Dendritic cell treated with granulocyte-macrophage colony-stimulating factor and Interleukin-4, amounts not matched to agents 40 ng/mL and 50 ng/mL, for 4 days (primary cell): Measurements from ENCODE around the gene BRINP1.

ENCODE experiments used
- H3K27ac Mint-ChIP-seq: one replicate; pipeline ENCODE4 v1.8.0; 2022; ENCODE audit warnings: mild to moderate bottlenecking, mixed read lengths
- H3K27me3 Mint-ChIP-seq: one replicate; pipeline ENCODE4 v1.8.0; 2022; ENCODE audit warnings: mild to moderate bottlenecking, mixed read lengths
- H3K36me3 Mint-ChIP-seq: one replicate; pipeline ENCODE4 v1.8.0; 2022; ENCODE audit warnings: low read depth, mixed read lengths
- H3K4me1 Mint-ChIP-seq: one replicate; pipeline ENCODE4 v1.8.0; 2022; ENCODE audit warnings: low read depth, mixed read lengths
- H3K4me3 Mint-ChIP-seq: one replicate; pipeline ENCODE4 v1.8.0; 2022; ENCODE audit warnings: mild to moderate bottlenecking, moderate library complexity, mixed read lengths
- H3K9me3 Mint-ChIP-seq: one replicate; pipeline ENCODE4 v1.8.0; 2022; ENCODE audit warnings: mixed read lengths
- intact Hi-C: fragments of 100-400 bp; cut with micrococcal nuclease; formaldehyde crosslinking; loops from one replicate; pipeline ENCODE4 v1.15.0; 2022

BRINP1 gene

DNA sequence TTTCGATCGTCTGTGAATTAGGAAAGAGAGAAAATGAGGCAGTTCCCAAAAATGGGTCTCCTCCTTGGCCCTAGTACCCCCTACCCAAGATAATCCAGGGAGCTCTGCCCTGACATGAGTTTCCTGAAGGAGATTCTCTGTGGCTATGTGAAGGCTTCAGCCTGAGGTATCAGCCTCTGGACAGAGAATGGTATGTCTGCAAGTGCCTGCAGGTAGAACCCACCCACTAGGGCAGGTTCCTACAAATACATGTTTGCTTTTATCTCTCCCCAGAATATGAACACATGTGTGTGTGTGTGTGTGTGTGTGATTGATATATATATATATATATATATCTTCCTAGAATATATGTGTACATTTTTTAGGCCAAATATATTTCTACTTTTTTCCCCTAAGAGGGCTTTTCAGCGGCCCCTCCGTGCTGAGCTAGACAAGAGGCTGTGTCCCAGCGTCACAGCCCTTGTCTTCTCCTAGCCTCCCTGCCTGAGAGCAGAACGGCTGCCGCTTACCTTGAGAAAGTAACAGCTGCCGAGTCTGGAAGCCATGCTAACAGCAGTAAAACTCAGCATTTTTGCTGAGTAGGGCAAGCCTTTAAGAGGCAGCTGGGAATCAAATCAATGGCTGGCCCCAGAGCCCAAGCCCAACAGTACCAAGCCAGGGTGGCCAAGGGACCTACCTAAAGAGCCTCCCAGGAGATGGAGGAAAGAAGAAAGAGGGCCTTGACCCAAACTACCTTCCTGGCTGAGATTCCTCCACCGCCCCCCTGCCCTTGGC is 2.1 kb downstream of the BRINP1 start:
- no peak overlapping the region for H3K4me3 Mint-ChIP-seq
- peaks cover 5% of the 10 kb centered on the region for H3K4me1 Mint-ChIP-seq
- no peak overlapping the region for H3K27ac Mint-ChIP-seq
- no peaks in the 10 kb centered on the region for H3K36me3 Mint-ChIP-seq
- intact Hi-C loops, result loop anchor here (5.0 kb wide), 1 partner anchor 1725 kb away; no protein-coding TSS in a partner anchor
- H3K27me3 Mint-ChIP-seq, result peaks cover 47% of the 10 kb centered on the region
- H3K9me3 Mint-ChIP-seq, result peaks cover 10% of the 10 kb centered on the region

GRCh38 chr9:119365291-119366027 is 3.8 kb downstream of the BRINP1 start:
- no peak overlapping the region for H3K4me3 Mint-ChIP-seq
- peaks cover 5% of the 10 kb centered on the region for H3K4me1 Mint-ChIP-seq
- H3K9me3 Mint-ChIP-seq, result peaks cover 3% of the 10 kb centered on the region
- intact Hi-C loops, result loop anchor here (5.0 kb wide), 1 partner anchor 1723 kb away; no protein-coding TSS in a partner anchor
- no peak overlapping the region for H3K27ac Mint-ChIP-seq
- no peaks in the 10 kb centered on the region for H3K36me3 Mint-ChIP-seq
- H3K27me3 Mint-ChIP-seq, result peaks cover 38% of the 10 kb centered on the region

DNA sequence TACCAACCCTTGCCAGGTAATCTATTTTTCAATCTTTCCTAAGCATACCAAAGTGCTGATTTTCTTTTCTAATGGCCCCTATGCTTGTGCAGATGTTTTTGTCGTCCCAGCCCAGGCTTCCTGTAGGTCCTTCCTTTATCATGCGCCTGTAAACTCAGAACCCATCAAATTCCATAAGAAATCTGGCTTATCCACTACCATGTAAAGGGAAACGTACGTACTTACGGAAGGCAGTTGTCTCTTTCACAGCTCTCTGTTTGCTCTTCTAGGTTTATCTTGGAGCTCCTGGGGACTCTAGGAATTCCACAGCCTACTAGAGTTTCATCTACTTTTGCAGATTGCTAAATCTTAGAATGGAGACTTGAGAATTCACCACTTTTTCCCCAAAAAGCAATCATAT is 9.0 kb downstream of the BRINP1 start:
- Mint-ChIP-seq H3K27ac (no peak overlapping the region), H3K9me3 (no peaks in the 10 kb centered on the region), H3K4me1 (no peaks in the 10 kb centered on the region), H3K27me3 (no peaks in the 10 kb centered on the region), H3K36me3 (no peaks in the 10 kb centered on the region), H3K4me3 (no peak overlapping the region)
- intact Hi-C loops, result no loop called here

GRCh38 chr9:119357336-119358096 is 11.7 kb downstream of the BRINP1 start:
- Mint-ChIP-seq H3K9me3 (no peaks in the 10 kb centered on the region), H3K27ac (no peak overlapping the region), H3K36me3 (no peaks in the 10 kb centered on the region), H3K27me3 (no peaks in the 10 kb centered on the region), H3K4me1 (no peaks in the 10 kb centered on the region), H3K4me3 (no peak overlapping the region)
- intact Hi-C loops, result no loop called here

GRCh38 chr9:119349351-119349825 is 19.8 kb downstream of the BRINP1 start:
- H3K36me3 Mint-ChIP-seq, result no peaks in the 10 kb centered on the region
- H3K27ac Mint-ChIP-seq, result no peak overlapping the region
- intact Hi-C loops, result no loop called here
- no peak overlapping the region for H3K4me3 Mint-ChIP-seq
- H3K27me3 Mint-ChIP-seq, result no peaks in the 10 kb centered on the region
- H3K9me3 Mint-ChIP-seq, result no peaks in the 10 kb centered on the region
- H3K4me1 Mint-ChIP-seq, result peaks cover 6% of the 10 kb centered on the region

DNA sequence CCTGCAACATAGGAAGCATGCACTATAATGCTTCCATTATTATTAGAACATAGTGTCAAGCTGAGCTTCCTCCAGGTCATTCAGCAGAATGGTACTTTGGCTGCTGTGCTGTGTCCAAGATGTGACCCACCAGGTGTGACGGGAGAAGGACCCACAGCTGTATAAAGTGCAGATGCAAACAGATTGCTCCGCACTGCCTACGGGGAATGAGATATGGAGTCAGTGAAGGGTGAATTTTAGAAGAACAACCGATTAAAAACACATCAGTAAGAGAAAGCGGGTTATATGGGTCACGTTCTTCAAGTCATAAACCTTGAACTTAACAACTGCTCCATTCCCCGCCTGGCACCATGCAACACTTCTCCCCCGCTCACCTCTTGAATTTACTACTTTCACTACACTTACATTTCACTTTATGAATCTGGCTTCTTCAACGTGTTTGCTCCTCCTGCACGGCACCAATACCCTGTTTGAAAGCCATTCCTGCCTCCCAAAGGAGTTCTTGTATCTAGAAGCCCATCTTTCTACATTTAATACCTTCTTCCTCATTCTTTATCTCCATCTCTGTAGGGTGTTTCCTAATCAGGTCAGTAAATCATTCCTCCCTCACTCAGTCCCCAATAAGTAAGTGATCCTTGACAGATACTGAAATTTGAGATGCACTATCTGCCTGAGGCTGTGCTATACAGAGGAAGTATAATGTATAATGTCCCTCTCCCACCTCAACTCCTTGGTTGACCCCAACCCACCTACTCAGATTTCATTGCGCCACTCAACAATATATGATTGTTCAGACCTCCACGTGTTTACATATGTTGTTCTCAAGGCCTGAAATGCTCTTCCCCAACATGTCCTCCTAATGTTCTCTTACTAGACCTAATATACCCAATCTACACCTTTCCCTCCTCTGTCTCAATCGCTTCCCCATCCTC is 25.9 kb downstream of the BRINP1 start:
- Mint-ChIP-seq H3K36me3 (no peaks in the 10 kb centered on the region), H3K9me3 (no peaks in the 10 kb centered on the region), H3K4me1 (no peaks in the 10 kb centered on the region), H3K27ac (no peak overlapping the region), H3K27me3 (no peaks in the 10 kb centered on the region), H3K4me3 (no peak overlapping the region)
- intact Hi-C loops, result no loop called here

DNA sequence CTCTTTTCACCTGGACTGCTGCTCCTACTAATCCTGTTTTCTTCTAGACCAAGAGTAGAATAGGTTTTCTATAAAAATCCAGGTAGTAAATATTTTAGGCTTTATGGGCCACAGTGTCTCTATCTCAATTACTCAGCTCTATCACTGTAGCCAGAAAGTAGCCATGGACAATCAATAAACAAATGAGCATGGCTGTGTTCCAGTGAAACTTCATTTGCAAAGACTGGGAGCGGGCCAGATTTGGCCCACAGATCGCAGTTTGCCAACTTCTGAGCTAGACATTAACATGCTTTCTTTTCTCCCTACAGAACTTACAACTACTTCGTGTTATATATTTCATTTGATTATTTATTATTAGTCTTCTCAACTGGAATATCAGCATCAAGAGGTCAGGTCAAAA is 30.2 kb downstream of the BRINP1 start:
- Mint-ChIP-seq H3K36me3 (no peaks in the 10 kb centered on the region), H3K4me1 (no peaks in the 10 kb centered on the region), H3K27ac (no peak overlapping the region), H3K27me3 (no peaks in the 10 kb centered on the region), H3K9me3 (no peaks in the 10 kb centered on the region), H3K4me3 (no peak overlapping the region)
- intact Hi-C loops, result no loop called here

- H3K4me1 Mint-ChIP-seq, result no peaks in the 10 kb centered on the region
- intact Hi-C loops, result no loop called here
- H3K9me3 Mint-ChIP-seq, result no peaks in the 10 kb centered on the region
- no peaks in the 10 kb centered on the region for H3K27me3 Mint-ChIP-seq
- no peak overlapping the region for H3K4me3 Mint-ChIP-seq
- H3K27ac Mint-ChIP-seq, result no peak overlapping the region
- H3K36me3 Mint-ChIP-seq, result no peaks in the 10 kb centered on the region
Measured at GRCh38 chr9:119337573-119337972, 31.7 kb downstream of the BRINP1 start.

- Mint-ChIP-seq H3K9me3 (peaks cover 9% of the 10 kb centered on the region), H3K4me1 (no peaks in the 10 kb centered on the region), H3K27me3 (no peaks in the 10 kb centered on the region), H3K4me3 (no peak overlapping the region), H3K27ac (no peak overlapping the region), H3K36me3 (no peaks in the 10 kb centered on the region)
- intact Hi-C loops, result no loop called here
Measured at GRCh38 chr9:119334745-119335144, 34.5 kb downstream of the BRINP1 start.

DNA sequence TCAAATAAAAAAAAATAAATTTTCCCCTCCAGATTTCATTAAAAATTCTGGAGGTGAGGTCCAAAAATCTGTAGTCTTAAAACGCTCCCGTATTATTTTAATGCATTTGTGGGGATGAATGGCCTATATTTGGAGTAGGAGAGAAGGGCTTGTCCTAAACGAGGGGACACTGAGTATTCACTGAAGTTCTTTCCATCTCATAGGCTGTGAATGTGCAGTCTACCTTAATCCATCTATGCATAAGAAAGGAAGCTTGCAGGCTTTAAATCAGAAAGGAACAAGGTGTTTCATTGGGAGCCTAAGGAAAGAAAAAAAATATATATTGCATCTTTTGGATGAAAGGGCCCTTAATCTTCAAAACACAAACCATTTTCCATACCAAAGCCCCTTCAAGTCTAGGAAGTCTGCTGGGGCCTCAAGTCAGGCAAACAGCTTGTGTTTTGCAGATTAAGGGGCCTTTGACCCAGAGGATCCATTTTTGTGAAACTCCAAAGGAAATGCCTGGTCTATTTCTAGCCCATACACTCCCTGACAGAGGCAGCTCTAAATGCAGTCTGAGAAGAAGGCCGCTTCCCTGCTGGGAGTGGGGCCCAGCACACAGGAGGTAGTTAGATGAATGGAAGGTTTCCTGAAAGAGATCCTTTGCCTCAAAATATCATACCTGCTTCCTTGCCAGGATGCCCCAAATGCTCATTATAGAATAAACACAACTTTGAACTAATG is 35.6 kb downstream of the BRINP1 start:
- Mint-ChIP-seq H3K27me3 (no peaks in the 10 kb centered on the region), H3K9me3 (peaks cover 13% of the 10 kb centered on the region), H3K4me1 (no peaks in the 10 kb centered on the region), H3K27ac (no peak overlapping the region), H3K36me3 (no peaks in the 10 kb centered on the region), H3K4me3 (no peak overlapping the region)
- intact Hi-C loops, result no loop called here

GRCh38 chr9:119332522-119332921 is 36.7 kb downstream of the BRINP1 start:
- intact Hi-C loops, result no loop called here
- Mint-ChIP-seq H3K9me3 (peaks cover 24% of the 10 kb centered on the region), H3K36me3 (no peaks in the 10 kb centered on the region), H3K4me3 (no peak overlapping the region), H3K27me3 (no peaks in the 10 kb centered on the region), H3K27ac (no peak overlapping the region), H3K4me1 (no peaks in the 10 kb centered on the region)

DNA sequence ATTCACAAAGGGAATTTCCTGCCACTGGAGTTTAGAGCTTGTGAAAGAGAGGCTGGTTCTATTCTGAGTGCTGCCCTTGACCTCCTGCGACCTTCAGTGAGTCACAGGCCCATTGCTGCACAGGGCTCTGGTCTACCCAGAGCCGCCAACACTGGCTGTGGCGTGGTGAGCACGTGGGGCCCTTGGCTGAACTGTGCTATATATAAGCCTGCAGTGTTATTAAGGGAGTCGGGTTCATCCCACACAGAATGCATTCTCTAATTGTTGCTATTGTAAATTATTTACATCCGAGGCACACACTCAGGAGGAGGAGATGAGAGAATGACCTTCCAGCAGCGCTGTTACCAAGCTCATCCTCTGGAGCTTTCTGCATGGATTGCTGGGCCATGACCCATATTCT is 47.1 kb downstream of the BRINP1 start:
- no peak overlapping the region for H3K4me3 Mint-ChIP-seq
- no peak overlapping the region for H3K27ac Mint-ChIP-seq
- no peaks in the 10 kb centered on the region for H3K4me1 Mint-ChIP-seq
- peaks cover 2% of the 10 kb centered on the region for H3K9me3 Mint-ChIP-seq
- no peaks in the 10 kb centered on the region for H3K36me3 Mint-ChIP-seq
- intact Hi-C loops, result no loop called here
- no peaks in the 10 kb centered on the region for H3K27me3 Mint-ChIP-seq

DNA sequence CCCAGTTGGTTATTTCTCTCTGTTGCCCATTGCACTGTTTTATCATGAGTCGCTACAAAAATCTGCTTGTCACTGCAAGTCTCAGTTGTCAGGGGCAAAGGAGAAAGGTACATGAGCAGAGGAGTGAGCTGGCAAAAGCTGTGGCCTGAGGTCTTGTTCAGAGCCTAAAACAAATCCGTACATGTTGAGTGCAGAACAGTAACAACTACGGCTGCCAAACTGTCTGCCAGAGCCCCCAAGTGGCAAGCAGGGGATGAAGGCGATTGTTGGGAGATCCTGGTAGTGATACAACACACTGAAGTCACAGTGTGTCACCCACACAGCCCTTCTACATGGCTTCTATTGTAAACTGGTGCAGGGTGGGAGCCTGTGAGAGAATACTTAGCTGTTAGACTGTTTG is 50.9 kb downstream of the BRINP1 start:
- Mint-ChIP-seq H3K36me3 (no peaks in the 10 kb centered on the region), H3K4me3 (no peak overlapping the region), H3K9me3 (no peaks in the 10 kb centered on the region), H3K27ac (no peak overlapping the region), H3K27me3 (no peaks in the 10 kb centered on the region), H3K4me1 (no peaks in the 10 kb centered on the region)
- intact Hi-C loops, result no loop called here
